GM11168 (cell line): ENCODE measurements around the gene SREBF1.

Experiments
- in situ Hi-C: fragments of 300-500 bp; cut with MboI; formaldehyde crosslinking; loops from one replicate; pipeline ENCODE4 v1.12.0; 2022; ENCODE audit warnings: low sequenced_read_pairs; ENCODE audit not compliant: unreplicated experiment

Gene SREBF1

GRCh38 chr17:17768424-17769088 lies 68.2 kb downstream of the SREBF1 start:
- in situ Hi-C loops = no loop called here

- in situ Hi-C loops = no loop called here
These were observed 68.8 kb downstream of the SREBF1 start for GRCh38 chr17:17767887-17768418.

GRCh38 chr17:17767154-17767869 lies 69.5 kb downstream of the SREBF1 start:
- in situ Hi-C loops = no loop called here

- in situ Hi-C loops = no loop called here
These were observed 70.1 kb downstream of the SREBF1 start for GRCh38 chr17:17766744-17767120.

- in situ Hi-C loops = no loop called here
These were observed 70.6 kb downstream of the SREBF1 start for GRCh38 chr17:17766077-17766743.

- in situ Hi-C loops = no loop called here
These were observed 71.3 kb downstream of the SREBF1 start for GRCh38 chr17:17765359-17766076.

- in situ Hi-C loops = no loop called here
These were observed 73.1 kb downstream of the SREBF1 start for GRCh38 chr17:17763734-17764133.

- in situ Hi-C loops = no loop called here
These were observed 73.7 kb downstream of the SREBF1 start for GRCh38 chr17:17763136-17763535.

- in situ Hi-C loops = no loop called here
These were observed 74.1 kb downstream of the SREBF1 start for GRCh38 chr17:17762744-17763105.
